Measurements from ENCODE around the gene MCM3AP.

The MCM3AP gene

DNA sequence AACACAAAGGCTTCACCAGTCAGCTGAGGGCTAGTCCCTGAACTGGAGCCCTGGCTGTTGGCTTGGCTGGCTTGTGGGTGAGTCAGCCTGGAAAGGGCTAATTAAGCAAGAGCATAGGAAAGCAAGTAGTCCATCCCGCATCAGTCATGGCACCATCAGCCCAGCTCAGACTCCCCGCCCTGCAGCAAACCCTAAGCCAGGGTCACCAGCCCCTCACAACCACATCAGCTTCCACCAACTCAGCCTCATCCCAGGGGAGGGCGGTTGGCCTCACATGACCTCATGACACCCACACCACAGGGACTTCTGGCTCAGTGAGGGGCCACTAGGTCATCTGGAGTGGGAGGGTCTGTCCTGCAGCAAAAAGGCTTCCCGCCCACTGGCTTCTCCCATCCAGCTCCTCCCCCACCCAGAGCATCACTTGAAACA, 94.1 kb downstream of the MCM3AP start:
- Histone ChIP-seq H3K36me3 (ENCODE audit: insufficient read depth, low read length) (peaks cover 78% of the 10 kb centered on the region), H4K20me1 (ENCODE audit: insufficient read depth, low read length) (peaks cover 7% of the 10 kb centered on the region; the same call in 1 of the 2 replicates)

DNA sequence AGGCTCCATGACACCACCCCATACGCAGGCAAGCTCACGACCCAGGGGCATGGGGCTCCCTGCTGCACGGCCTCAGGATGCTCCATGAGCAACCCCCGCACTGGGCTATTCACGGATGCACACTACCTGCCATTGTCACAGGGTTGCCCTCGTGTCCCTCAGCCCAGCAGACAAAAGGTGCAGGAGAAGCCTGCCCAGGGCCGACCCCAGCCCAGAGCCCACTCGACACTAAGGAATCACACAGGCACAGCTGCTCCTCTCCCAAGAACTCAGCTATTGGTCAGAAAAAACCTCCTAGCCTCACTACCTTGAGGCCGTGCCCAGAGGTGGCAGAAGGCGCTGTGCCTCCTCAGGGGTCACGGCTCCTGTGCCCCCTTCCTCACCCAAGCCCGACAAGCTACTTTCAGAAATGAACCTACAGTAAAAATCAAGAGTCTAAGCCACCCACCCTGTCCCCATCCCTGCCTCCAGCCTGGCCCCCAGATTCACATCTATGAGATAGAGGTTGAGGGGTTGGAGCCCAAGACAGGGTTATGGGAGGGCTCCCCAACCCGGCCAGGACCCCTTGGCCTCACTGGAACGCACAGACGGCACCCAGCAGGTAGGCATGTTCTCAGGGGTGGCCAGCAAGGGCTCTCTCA, 94.8 kb downstream of the MCM3AP start:
- Histone ChIP-seq H3K36me3 (ENCODE audit: insufficient read depth, low read length) (peaks cover 71% of the 10 kb centered on the region), H2AFZ (ENCODE audit: low read depth, low read length) (no peak overlapping the region), H3K4me3 (ENCODE audit: low read depth in 1 of 2, low read length in 2 of 2) (no peak overlapping the region), H3K4me1 (ENCODE audit: insufficient read depth, low read length) (no peaks in the 10 kb centered on the region), H3K9me3 (ENCODE audit: insufficient read depth, low read length, severe bottlenecking) (no peaks in the 10 kb centered on the region), H3K27ac (ENCODE audit: low read length) (no peak overlapping the region), H4K20me1 (ENCODE audit: insufficient read depth, low read length) (peaks cover 7% of the 10 kb centered on the region; the same call in 1 of the 2 replicates), H3K27me3 (ENCODE audit: insufficient read depth, low read length, poor library complexity) (no peaks in the 10 kb centered on the region), H3K79me2 (ENCODE audit: insufficient read depth, low read length) (no peaks in the 10 kb centered on the region), H3K9ac (ENCODE audit: low read depth, low read length) (no peak overlapping the region), H3K4me2 (ENCODE audit: insufficient read depth, low read length) (no peak overlapping the region)
- no peak for TF ChIP-seq EZH2 (IDR thresholded peaks at IDR 0.05; ENCODE audit: borderline replicate concordance, low read depth, low read length, severe bottlenecking)
- TF ChIP-seq, protein P1, sequence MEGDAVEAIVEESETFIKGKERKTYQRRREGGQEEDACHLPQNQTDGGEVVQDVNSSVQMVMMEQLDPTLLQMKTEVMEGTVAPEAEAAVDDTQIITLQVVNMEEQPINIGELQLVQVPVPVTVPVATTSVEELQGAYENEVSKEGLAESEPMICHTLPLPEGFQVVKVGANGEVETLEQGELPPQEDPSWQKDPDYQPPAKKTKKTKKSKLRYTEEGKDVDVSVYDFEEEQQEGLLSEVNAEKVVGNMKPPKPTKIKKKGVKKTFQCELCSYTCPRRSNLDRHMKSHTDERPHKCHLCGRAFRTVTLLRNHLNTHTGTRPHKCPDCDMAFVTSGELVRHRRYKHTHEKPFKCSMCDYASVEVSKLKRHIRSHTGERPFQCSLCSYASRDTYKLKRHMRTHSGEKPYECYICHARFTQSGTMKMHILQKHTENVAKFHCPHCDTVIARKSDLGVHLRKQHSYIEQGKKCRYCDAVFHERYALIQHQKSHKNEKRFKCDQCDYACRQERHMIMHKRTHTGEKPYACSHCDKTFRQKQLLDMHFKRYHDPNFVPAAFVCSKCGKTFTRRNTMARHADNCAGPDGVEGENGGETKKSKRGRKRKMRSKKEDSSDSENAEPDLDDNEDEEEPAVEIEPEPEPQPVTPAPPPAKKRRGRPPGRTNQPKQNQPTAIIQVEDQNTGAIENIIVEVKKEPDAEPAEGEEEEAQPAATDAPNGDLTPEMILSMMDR (IDR thresholded peaks at IDR 0.05; ENCODE audit: borderline replicate concordance, extremely low read depth, low read length, poor library complexity, severe bottlenecking) = no peak
- DNase-seq = no peak
- no peak for ATAC-seq (ENCODE audit: insufficient read depth, low read depth)

More for the DNA sequence above, 94.1 kb downstream of the MCM3AP start:
- Histone ChIP-seq H3K4me2 (ENCODE audit: insufficient read depth, low read length) (no peak overlapping the region), H3K9me3 (ENCODE audit: insufficient read depth, low read length, severe bottlenecking) (no peaks in the 10 kb centered on the region), H3K79me2 (ENCODE audit: insufficient read depth, low read length) (no peaks in the 10 kb centered on the region), H3K27ac (ENCODE audit: low read length) (no peak overlapping the region), H2AFZ (ENCODE audit: low read depth, low read length) (no peak overlapping the region), H3K4me3 (ENCODE audit: low read depth in 1 of 2, low read length in 2 of 2) (no peak overlapping the region), H3K27me3 (ENCODE audit: insufficient read depth, low read length, poor library complexity) (no peaks in the 10 kb centered on the region), H3K9ac (ENCODE audit: low read depth, low read length) (no peak overlapping the region), H3K4me1 (ENCODE audit: insufficient read depth, low read length) (no peaks in the 10 kb centered on the region)
- no peak for DNase-seq
- ATAC-seq (ENCODE audit: insufficient read depth, low read depth) = no peak
- TF ChIP-seq, protein P1 (IDR thresholded peaks at IDR 0.05; ENCODE audit: borderline replicate concordance, extremely low read depth, low read length, poor library complexity, severe bottlenecking) = no peak
- TF ChIP-seq EZH2 (IDR thresholded peaks at IDR 0.05; ENCODE audit: borderline replicate concordance, low read depth, low read length, severe bottlenecking) = no peak

DNA sequence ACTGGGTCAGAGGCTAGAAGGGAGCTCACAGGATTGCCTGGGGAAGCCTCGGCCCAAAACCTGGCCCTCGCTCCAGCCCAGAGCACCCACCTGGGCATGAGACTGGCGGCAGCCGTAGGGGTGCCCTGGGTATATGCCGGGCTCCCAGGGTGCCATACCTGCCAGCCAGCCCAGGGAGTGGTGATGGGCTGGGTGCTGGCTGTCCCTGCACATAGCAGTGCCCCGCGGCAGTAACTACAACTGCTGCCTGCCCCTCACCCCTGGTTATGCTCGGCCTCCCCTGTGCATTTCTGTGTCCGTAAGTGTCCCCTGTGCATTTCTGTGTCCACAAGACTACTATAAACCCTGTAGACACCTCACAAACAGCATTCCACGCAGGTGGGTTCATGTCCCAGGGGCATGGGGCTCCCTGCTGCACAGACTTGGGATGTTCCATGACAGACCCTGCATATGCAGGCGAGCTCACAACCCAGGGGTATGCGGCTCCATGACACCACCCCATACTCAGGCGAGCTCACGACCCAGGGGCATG, 95.4 kb downstream of the MCM3AP start:
- ATAC-seq (ENCODE audit: insufficient read depth, low read depth) (no peak), DNase-seq (no peak)
- H3K4me2 ChIP-seq (ENCODE audit: insufficient read depth, low read length) = no peak overlapping the region
- no peak overlapping the region for H3K4me3 ChIP-seq (ENCODE audit: low read depth in 1 of 2, low read length in 2 of 2)
- H3K9me3 ChIP-seq (ENCODE audit: insufficient read depth, low read length, severe bottlenecking) = no peaks in the 10 kb centered on the region
- H3K36me3 ChIP-seq (ENCODE audit: insufficient read depth, low read length) = peaks cover 65% of the 10 kb centered on the region
- no peak overlapping the region for H3K9ac ChIP-seq (ENCODE audit: low read depth, low read length)
- H3K4me1 ChIP-seq (ENCODE audit: insufficient read depth, low read length) = peaks cover 1% of the 10 kb centered on the region
- H3K79me2 ChIP-seq (ENCODE audit: insufficient read depth, low read length) = no peaks in the 10 kb centered on the region
- no peaks in the 10 kb centered on the region for H3K27me3 ChIP-seq (ENCODE audit: insufficient read depth, low read length, poor library complexity)
- peaks cover 7% of the 10 kb centered on the region; the same call in 1 of the 2 replicates for H4K20me1 ChIP-seq (ENCODE audit: insufficient read depth, low read length)
- H3K27ac ChIP-seq (ENCODE audit: low read length) = no peak overlapping the region
- H2AFZ ChIP-seq (ENCODE audit: low read depth, low read length) = no peak overlapping the region
- TF ChIP-seq, protein P1 (IDR thresholded peaks at IDR 0.05; ENCODE audit: borderline replicate concordance, extremely low read depth, low read length, poor library complexity, severe bottlenecking) = no peak
- no peak for TF ChIP-seq EZH2 (IDR thresholded peaks at IDR 0.05; ENCODE audit: borderline replicate concordance, low read depth, low read length, severe bottlenecking)
